ENCODE data around the gene SIAH1.

- TF ChIP-seq, protein P1, sequence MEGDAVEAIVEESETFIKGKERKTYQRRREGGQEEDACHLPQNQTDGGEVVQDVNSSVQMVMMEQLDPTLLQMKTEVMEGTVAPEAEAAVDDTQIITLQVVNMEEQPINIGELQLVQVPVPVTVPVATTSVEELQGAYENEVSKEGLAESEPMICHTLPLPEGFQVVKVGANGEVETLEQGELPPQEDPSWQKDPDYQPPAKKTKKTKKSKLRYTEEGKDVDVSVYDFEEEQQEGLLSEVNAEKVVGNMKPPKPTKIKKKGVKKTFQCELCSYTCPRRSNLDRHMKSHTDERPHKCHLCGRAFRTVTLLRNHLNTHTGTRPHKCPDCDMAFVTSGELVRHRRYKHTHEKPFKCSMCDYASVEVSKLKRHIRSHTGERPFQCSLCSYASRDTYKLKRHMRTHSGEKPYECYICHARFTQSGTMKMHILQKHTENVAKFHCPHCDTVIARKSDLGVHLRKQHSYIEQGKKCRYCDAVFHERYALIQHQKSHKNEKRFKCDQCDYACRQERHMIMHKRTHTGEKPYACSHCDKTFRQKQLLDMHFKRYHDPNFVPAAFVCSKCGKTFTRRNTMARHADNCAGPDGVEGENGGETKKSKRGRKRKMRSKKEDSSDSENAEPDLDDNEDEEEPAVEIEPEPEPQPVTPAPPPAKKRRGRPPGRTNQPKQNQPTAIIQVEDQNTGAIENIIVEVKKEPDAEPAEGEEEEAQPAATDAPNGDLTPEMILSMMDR (IDR thresholded peaks at IDR 0.05 in 2 of 3, conservative IDR thresholded peaks at IDR 0.05 in 1 of 3; ENCODE audit: borderline replicate concordance in 1 of 3, insufficient read depth in 1 of 3, low read depth in 2 of 3, low read length in 2 of 3), result no peak
- TF ChIP-seq POLR2A (IDR thresholded peaks at IDR 0.05; ENCODE audit: borderline replicate concordance, extremely low read depth, insufficient read depth, insufficient read length), result no peak
- no peak for TF ChIP-seq TCF7L2 (IDR thresholded peaks at IDR 0.05; ENCODE audit: borderline replicate concordance, extremely low read depth, insufficient read depth, insufficient read length)
- TF ChIP-seq EZH2 (IDR thresholded peaks at IDR 0.05), result no peak
- TF ChIP-seq SP1 (IDR thresholded peaks at IDR 0.05; ENCODE audit: low read depth), result no peak
- no peak for TF ChIP-seq ZNF274 (IDR thresholded peaks at IDR 0.05; ENCODE audit: low read depth, low read length)
- no peak for TF ChIP-seq POLR2AphosphoS5 (IDR thresholded peaks at IDR 0.05; ENCODE audit: low read depth, low read length)
- no peak for TF ChIP-seq RAD21 (IDR thresholded peaks at IDR 0.05; ENCODE audit: low read depth)
- TF ChIP-seq MAX (IDR thresholded peaks at IDR 0.05), result no peak
Observed at GRCh38 chr16:48330841-48331192, 54.4 kb downstream of the SIAH1 start.
